AG04450 (cell line): Measurements from ENCODE around the gene KIR2DL3. TPM values are rescaled to one million over a fixed set of nuclear protein-coding genes. Genes with fewer than 3 reads are reported as not detected.
"Not testable (repeated sequence)": the region's sequence is repeated elsewhere in the genome, so short reads cannot be mapped to it uniquely, and the experiment has no call there.

Experiments
- CTCF ChIA-PET: fragments of 300-600, 350-600 bp; formaldehyde crosslinking; extraction: SDS; loops from one replicate; lab custom pipeline; 2022; ENCODE audit warnings: antibody characterized with exemption, inconsistent platforms; lab: Charles Lee
- POLR2A ChIA-PET: fragments of 350-600 bp; formaldehyde crosslinking; extraction: SDS; loops from one replicate; lab custom pipeline; 2021; ENCODE audit warnings: antibody characterized with exemption, inconsistent platforms; lab: Yijun Ruan, JAX
- DNase-seq: peaks from one replicate; pipeline ENCODE4 v3.0.0-alpha.2; 2011; ENCODE audit warnings: low read depth, low spot score
- H3K27ac ChIP-seq: one replicate; pipeline ENCODE4 v1.5.1; 2012; ENCODE audit warnings: low read depth, low read length, control low read depth
- H3K27me3 ChIP-seq: one replicate; pipeline ENCODE4 v1.6.0; 2012; ENCODE audit warnings: low read length; ENCODE audit not compliant: control insufficient read depth, insufficient read depth
- H3K4me3 ChIP-seq: 2 replicates; pipeline ENCODE4 v1.5.1; 2011; ENCODE audit warnings: mild to moderate bottlenecking, low read depth, low read length, control low read depth
- H3K9me3 ChIP-seq: 2 replicates; pipeline ENCODE4 v1.5.1; 2012; ENCODE audit warnings: low read length; ENCODE audit not compliant: control insufficient read depth, insufficient read depth
- CTCF ChIP-seq: IDR thresholded peaks from 2 replicates; pipeline ENCODE4 v1.5.1; 2011; ENCODE audit warnings: low read depth, low read length, control low read depth, inconsistent platforms
- polyA plus RNA-seq: library from polyadenylated mRNA; depleted of rRNA; stranded (reverse); fragments of >200 nt; gene quantifications from 2 replicates; pipeline ENCODE4 v1.2.3, GENCODE V29; 2011

Gene KIR2DL3
- polyA plus RNA-seq, 1 experiment = not detected

- DNase-seq = no peak
- Histone ChIP-seq H3K27me3 (no peaks in the 10 kb centered on the region), H3K9me3 (peaks cover 60% of the 10 kb centered on the region), H3K27ac (no peak overlapping the region), H3K4me3 (no peak overlapping the region)
- CTCF ChIA-PET = no interaction called here
- no peak for TF ChIP-seq CTCF
- POLR2A ChIA-PET = no interaction called here
These were observed 28.9 kb upstream of the KIR2DL3 start for GRCh38 chr19:54709212-54709948.

DNA sequence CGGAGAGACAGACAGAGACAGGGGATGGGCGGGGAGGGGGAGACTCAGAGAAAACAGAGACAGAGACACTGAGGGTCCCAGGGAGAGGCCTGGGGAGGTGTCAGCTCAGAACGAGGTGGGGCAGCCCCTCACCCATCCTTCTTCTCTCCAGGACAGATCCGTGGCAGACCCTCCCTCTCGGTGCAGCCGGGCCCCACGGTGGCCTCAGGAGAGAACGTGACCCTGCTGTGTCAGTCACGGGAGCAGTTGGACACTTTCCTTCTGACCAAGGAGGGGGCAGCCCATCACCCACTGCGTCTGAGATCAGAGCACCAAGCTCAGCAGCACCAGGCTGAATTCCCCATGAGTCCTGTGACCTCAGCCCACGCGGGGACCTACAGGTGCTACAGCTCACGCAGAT, 28.4 kb upstream of the KIR2DL3 start:
- H3K27ac ChIP-seq, DNase-seq, H3K27me3 ChIP-seq, POLR2A ChIA-PET, H3K4me3 ChIP-seq, CTCF ChIA-PET: not testable (repeated sequence)
- H3K9me3 ChIP-seq = peaks cover 58% of the 10 kb centered on the region

GRCh38 chr19:54724142-54724541, 14.2 kb upstream of the KIR2DL3 start, which contains the start of gene KIR3DL3:
Gene KIR3DL3, plus strand, starts transcription at chr19:54724442. Its CDS starts 55 bp downstream, at chr19:54724497.
- no peak for DNase-seq
- H3K27ac ChIP-seq = no peak within 1 kb of the TSS
- POLR2A ChIA-PET = no interaction called here
- CTCF ChIA-PET = no interaction called here
- TF ChIP-seq CTCF = no peak
- H3K27me3 ChIP-seq = no peaks in the 10 kb centered on the region
- H3K9me3 ChIP-seq = peaks cover 46% of the 10 kb centered on the region
- no peak within 1 kb of the TSS for H3K4me3 ChIP-seq

DNA sequence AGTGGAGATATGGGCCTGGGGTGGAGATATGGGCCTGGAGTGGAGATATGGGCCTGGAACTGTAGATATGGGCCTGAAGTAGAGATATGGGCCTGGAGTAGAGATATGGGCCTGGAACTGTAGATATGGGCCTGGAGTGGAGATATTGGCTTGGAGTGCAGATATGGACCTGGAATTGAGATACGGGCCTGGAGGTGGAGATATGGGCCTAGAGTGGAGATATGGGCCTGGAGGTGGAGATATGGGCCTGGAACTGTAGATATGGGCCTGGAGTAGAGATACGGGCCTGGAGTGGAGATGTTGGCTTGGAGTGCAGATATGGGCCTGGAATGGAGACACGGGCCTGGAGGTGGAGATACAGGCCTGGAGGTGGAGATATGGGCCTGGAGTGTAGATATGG, 13.7 kb upstream of the KIR2DL3 start:
- no peak overlapping the region for H3K27ac ChIP-seq
- no peak for DNase-seq
- H3K9me3 ChIP-seq = peaks cover 51% of the 10 kb centered on the region
- ChIA-PET CTCF (no interaction called here), POLR2A (no interaction called here)
- TF ChIP-seq CTCF = no peak
- H3K27me3 ChIP-seq = no peaks in the 10 kb centered on the region
- H3K4me3 ChIP-seq = no peak overlapping the region

DNA sequence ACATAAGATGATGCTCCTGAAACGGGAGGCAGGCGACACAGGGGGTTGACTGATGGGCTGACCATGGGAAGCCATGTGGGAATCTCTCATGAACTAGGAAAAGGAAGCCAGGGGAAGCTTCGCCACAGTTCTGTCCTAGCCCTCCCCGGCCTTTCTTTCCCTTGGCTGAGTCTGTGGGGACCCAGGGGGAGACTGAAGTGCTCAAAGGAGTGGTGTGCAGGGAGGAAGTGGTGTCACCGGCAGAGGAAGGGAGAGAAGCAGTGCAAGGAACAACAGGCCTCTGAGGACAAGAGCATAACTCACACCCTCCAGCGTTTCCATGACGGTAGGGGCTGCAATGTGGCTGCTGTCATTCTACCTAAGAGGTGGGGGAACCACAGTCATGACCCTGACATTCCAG, 13.0 kb upstream of the KIR2DL3 start:
- H3K9me3 ChIP-seq = peaks cover 58% of the 10 kb centered on the region
- no peak overlapping the region for H3K27ac ChIP-seq
- no peaks in the 10 kb centered on the region for H3K27me3 ChIP-seq
- ChIA-PET CTCF (no interaction called here), POLR2A (no interaction called here)
- no peak overlapping the region for H3K4me3 ChIP-seq
- no peak for DNase-seq
- TF ChIP-seq CTCF = no peak
